M059J (cell line): ENCODE measurements around the gene NACC2. TPM values are rescaled to one million over a fixed set of nuclear protein-coding genes. Genes with fewer than 3 reads are reported as not detected.
"Not testable (repeated sequence)": the region's sequence is repeated elsewhere in the genome, so short reads cannot be mapped to it uniquely, and the experiment has no call there.

Source experiments
- DNase-seq: peaks from one replicate; pipeline ENCODE4 v3.0.0-alpha.2; 2012; ENCODE audit warnings: low read depth
- total RNA-seq: library from RNA; depleted of rRNA; stranded (reverse); fragments of >200 nt; shearing (Covaris generic); gene quantifications from 2 replicates; pipeline ENCODE4 v1.2.3, GENCODE V29; 2014

The NACC2 gene
- total RNA-seq, 1 experiment from 2014 or later: 9.8 TPM

DNA sequence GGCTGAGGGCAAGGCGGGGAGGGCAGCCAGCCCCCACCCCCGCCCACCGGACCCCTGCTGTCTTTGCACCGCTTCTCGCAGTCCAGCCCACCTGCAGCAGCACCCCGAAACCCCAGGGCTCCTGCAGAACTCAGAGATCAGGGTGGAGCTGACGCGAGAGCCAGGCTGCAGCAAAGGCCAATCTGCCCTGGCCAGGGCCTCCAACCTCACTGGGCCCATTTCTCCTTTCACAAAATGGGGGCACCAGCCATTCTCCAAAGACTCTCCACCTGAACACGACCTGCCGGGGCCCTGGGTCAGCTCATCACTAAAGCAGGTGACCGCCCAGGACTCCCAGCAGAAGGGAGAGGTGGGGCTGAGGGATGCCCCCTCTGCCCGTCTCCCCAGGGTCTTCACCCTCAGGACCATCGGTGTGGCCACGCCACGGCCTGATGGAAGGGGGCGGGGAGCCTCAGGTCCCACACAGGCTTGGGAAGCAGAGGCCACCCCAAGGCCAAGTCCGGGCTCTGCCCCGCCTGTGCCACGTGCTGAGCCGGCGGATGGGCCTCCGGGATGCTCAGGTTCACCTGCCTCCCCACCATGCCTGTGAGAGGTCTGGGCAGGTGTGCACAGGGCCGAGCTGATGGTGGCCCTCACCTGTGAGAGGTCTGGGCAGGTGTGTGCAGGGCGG is 13.1 kb downstream of the NACC2 start:
- no peak for DNase-seq

DNA sequence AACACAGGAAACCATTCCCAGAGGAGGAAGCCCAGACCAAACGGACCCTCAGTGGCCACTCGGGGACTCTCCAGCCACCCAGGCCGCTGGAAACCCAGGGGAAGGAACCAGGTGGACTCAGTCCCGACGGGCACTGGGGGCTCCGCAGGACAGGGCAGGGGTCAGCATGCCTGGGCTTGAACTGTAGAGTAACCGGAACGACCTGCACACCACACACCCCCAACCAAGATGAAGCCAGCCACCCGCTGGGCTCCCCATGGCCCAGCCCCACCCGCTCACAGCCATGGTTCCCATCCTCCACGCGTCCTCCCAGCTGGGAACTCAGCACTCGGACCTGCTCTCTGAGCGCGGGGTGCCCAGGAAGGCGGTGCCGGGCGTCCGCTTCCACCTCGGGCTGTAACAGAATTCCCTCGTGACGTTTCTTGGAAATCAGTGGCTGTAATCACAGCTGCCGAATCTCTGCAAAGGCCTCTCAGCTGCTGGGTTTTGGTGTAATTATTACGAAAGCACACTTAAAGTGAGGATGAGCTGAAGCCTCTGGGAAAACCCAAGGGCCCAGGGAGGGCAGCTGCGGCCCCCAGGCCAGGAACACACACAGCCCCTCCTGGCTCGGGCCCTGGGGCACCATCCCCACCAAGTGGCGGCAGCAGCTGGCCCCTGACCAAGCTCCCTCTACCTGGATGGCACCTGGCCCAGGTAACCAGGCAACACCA is 13.8 kb downstream of the NACC2 start:
- no peak for DNase-seq

DNA sequence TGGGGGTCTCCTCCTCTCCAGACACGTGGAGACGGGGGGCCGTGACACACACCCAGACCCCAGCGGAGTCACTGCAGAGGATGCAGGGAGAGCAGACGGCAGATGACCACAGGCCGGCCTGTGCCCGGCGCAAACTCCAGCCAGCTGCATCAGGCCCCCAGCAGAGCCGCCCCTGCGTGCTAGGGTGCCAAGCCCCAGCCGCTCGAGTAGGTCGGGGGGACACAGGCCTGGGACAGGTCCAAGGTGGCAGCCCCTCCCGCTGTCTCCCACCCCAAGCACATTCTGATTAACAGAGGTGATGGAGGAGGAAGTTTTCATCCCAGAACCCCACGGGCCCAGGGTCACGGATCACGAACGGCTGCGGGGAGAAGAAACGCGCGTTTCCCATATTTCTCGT is 14.4 kb downstream of the NACC2 start:
- DNase-seq: no peak

DNA sequence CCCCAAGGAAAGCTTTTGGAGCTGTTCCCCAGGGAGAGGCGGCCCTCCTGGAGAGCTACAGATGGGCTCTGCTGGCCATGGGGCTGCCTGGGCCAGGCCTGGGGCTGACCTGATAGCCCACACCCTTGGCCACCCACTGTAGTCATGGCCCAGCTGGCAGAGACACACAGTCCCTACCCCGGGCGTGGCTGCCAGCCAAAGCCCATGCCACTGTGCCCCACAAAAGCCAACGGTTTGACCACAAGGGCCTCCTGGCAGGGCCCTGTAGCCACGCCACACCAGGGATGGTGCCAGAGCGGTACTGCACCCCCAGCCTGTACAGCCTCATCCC is 15.2 kb downstream of the NACC2 start:
- DNase-seq: peak; percentile 36

DNA sequence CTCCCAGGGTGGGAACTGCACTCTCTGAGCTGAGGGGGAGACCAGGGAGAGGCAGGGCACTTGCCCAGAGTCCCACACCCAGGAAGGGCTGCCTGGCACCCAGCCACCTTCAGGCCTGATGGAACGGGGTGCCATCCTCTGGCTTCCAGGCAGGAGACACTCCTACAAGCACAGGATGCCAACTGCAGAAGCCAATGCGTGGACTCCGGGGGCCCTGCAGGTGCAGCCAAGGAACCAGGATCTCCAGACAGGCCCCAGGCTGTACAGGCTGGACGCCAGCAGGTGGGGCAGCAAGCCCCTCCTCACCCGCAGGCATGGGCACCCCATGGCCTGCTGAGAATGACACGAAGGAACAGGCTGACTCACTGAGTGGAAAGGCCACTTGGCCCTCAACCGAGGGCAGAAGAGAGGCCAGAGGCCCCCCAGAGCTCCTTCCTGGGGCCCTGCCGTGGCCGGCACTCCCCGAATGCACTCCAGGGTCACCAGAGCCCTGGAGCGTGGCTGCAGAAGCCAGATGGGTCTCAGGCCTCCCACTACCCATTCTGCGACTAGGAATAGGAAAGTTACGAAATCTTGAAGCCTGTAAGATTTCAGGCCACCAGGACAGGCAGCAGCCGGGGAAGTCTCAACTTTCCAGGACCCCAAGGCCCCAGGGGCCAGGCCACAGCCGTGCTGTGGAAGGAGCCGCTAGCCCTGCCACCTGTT is 15.7 kb downstream of the NACC2 start:
- DNase-seq: peak; percentile 13

DNA sequence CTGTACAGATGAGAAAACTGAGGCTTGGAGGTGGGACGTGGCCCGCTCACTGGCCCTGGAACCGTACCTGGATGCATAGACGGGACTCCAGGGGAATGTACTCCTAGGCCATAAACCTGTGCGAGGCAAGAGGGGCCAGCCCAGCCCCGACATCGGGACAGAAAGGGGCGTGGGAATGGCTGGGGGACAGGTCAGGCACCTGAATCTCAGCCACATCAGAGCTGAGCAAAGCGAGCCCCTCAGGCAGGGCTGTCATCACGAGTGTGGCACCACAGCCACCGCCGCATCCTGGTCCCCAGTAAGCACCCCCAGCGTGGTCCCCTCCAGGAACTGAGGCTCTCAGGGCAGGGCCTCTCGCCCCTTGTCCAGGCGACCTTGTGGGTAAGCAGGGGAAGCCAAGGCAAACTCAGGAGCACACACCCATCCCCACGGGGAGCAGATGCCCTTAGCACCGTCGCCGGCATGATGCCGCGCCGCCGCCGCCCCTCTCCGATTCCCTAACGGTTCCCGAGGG is 16.5 kb downstream of the NACC2 start:
- DNase-seq: no peak

DNA sequence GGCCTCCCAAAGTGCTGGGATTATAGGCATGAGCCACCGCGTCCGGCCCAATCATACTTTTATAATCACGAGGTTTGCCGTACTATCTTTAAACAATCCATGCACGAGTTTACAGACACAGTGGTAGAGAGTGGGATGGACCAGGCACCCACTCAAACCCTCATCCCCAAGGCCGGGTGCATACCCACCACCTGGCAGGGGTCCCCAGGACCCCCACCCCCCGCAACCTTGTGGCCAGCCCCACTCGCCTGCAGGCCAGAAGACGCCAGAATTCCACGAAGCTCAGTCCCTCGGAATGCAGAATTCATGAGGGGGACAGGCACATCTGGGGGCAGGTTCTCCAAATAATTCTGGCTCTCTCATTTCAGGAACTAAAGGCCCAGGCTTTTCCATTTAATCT is 17.1 kb downstream of the NACC2 start:
- DNase-seq: no peak

DNA sequence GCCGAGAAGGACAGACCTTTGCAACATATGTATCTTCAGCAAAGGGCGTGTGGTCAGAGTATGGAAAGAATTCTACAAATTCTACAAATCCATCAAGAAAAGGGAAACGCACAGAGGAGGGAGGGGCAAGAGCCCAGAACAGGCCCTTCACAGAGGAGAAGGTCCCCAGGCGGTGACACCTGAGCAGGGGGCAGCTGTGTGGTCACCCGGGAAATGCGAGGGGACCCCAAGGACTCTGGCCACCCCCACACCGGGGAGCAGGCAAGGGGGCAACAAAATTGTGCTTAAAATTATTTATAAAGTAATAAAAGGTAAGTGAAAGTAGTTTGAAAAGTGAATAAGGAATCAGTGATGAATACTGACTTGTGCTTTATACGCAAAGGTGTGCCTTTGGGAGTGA is 17.6 kb downstream of the NACC2 start:
- no peak for DNase-seq

DNA sequence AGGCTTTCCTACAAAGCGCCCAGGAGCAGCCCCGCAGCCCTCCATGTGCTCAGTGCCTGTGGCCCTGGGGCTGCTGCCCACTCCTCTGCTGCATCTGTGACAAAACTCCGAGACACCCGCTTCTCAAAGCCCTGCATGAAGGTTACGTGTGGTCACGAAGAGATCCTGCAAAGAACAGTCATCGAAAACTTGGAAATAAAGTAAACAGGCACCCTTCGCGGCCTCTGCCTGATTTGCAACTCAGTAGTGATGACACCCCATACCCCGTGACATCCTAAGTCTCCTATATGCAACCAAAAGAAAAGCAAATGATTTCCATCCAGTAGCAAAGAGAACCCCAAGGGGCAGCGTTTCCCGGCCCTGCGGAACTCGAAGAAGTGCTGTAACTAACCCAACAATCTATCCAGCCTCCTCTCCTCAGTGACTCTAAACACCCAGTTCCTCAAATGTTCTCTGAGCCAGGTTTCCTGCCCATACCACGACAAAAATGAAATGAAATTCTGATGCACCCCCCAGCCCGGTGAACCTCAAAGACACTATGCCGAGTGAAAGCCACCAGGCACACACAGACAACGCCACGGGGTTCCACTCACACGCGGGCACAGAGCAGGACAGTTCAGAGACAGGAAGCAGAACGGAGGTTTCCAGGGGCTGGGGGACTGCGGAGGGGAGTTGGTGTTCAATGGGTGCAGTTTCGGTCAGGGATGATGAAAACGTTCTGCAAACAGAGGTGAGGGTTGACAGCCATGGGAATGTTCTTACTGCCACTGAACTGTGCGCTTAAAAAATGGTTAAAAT is 19.0 kb downstream of the NACC2 start:
- no peak for DNase-seq

DNA sequence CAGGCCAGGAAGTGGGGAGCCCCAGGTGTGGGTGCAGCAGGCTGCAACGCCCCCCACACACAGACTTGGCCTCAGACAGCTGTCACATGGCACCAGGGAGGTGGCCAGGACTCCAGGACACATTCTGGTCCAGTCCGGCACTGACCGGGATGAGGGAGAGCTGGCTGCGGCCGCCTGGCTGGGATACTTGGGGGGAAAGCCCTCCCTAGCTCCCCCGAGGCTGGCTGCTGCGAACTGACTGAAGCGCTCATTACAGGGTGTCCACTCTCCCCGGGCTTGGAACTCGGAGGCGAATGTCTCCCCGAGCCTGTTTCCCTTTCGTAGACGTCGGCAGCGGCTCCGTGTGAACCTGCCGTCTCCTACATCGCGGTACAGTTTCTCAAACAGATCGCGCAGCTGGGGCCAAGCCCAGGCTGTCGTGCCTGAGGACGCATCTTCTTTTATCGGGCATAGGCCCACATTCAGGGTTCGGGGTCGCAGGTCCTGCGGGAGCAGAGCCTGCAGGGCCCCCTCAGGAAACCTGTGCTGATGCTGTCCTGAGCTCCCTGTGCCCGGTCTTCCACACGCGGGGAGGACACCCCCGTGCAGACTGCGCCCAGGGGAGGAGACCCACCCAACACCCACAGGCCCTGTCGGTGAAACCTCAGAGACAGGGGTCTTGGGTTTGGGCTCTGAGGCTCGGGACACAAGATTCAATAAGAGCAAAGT is 19.8 kb downstream of the NACC2 start:
- no peak for DNase-seq

DNA sequence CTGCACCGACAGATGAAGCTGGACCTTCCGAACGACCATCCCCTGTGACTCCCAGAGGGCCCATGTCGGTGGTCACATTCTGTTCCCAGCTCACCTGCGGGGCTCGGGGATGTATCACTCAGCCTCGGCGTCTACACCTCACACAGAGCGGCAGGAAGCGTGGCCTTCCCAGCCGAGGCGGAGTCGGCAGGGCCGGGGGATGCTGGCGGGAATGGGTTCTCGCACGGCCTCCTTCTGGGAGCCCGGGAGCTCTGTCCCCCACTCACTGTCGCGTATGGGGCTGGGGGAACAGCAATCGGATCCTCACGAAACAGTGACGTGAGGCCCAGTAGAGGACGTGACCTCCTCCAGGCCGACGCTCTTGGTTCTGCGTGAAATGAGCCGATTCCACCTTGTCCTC is 20.4 kb downstream of the NACC2 start:
- no peak for DNase-seq

DNA sequence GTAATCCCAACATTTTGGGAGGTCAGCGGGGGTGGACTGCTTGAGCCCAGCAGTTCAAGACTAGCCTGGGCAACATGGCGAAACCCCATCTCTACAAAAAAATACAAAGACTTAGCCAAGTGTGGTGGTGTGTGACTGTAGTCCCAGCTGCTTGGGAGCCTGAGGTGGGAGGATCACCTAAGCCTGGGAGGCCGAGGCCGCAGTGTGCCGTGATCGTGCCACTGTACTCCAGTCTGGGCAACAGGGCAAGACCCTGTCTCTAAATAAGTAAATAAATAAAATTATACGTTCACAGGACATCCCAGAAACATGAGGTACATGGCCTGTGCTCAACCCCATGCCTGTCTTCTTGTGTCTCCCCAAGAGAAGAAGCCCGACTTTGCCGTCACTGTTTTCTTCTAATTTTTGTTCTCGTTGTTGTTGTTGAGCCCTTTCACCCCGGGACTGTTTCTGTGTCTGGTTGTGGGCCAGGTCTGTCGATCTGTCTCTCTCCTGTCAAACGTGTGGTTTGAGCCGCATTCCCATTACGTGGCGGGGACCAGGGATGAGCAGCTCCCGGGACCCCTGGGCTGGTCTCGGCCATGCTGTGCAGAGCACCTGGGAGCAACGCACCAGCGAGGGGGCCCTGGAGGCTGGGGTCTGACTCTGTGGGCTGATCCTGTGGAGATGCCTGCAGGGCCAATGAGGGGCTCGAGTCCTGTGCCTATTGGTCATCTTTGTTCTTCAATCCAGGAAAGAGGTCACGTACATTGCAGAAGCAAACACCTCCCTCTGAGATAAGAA is 32.2 kb downstream of the NACC2 start:
- DNase-seq: no peak

DNA sequence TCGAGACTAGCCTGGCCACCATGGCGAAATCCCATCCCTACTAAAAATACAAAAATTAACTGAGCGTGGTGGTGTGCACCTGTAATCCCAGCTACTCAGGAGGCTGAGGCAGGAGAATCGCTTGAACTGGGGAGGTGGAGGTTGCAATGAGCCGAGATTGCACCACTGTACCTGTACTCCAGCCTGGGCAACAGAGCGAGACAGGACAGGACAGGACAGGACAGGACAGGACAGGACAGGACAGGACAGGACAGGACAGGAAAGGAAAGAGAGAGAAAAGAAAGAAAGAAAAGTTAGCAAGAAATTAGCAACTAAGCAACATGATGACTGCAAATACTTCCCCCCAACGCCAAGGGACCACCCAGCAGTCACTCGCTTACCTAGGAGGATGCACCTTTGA is 33.2 kb downstream of the NACC2 start:
- DNase-seq: not testable (repeated sequence)

DNA sequence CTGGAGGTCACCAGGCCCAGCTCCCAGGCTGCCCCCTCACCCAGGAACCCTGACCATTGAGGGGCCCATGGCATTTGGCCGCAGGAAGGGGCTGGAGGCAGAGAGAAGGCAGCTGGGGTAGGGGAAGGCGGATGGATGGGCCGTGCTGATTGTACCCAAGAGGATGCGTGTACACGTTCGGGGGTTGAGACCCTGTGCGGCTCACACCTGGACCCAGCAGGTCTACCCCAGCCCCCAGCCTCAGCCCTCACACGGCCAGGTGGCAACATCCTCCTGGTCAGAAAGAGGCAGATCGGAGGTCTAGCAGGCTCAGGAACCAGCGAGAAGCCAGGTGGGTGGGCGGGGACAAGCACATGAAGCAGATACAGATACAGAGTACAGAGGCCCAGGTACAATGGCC is 33.7 kb downstream of the NACC2 start:
- no peak for DNase-seq

DNA sequence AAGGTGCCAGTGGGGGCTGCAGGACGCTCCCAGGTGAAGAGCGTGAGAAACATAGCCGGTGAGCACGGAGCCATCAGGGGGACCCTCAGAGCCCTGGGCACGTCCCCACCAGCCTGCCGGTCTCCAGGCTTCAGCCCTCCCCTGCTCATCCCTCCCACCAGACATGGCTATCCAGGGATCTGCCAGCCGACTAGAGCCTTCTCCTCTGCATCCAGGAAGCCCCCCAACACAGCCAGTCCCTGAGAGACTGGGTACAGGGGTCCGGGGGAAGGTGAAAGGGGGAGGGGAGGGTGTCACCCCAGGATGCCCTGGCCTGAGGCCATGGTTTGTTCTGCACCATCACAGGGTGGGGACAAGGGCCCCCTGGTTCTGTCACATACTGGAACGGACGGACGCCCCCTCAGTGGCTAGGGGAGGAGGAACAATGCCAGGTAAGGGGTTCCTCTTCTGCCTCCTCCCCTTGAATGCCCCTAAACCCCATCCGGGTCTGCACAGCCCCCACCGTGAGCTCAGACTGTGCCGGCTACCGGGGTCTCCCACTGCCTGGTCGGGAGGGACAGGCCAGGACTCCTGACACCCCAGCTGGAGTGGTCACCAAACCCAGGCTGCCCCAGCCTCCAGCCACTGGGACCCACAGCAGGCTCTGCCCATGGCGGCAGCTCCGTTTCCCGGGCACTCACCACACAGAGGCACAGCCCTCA is 34.3 kb downstream of the NACC2 start:
- no peak for DNase-seq

DNA sequence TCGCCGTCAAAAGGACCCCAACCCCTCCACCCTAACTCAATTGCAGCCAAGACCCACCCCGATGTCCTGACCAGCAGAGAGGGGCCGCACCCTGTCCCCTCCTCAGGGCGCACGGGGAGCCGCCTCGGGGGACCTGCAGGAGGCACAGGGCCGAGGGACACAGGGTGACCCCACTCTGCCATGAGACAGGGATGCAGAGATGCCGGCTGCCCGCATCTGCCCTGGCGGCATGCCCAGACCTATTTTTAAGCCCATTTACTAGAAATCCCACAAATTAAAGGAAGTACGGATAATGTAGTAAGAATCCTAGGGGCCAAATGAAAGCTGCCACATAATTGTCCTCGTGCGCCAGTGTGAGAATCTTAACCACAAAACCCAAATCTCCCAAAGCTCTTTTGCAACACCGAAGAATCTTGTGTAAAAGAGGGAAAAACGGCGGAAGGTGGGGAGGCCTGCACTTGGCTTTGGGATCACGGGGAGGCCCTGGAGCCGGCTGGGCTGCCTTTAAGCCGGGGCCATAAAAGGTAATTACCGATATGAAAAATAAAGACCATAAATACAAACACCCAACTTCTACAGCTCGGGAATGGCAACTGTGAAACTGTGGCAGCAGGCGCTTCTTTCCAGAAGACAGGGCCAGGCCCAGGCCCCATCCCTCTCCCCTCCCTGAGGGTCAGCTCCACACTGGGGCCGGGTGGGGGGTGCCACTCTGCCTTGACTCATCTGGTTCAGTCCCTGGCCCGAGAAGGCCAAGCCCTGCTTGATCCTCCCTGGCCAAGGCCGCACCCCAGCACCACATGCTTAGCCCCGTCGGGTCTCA is 35.0 kb downstream of the NACC2 start:
- peak; percentile 91 for DNase-seq

DNA sequence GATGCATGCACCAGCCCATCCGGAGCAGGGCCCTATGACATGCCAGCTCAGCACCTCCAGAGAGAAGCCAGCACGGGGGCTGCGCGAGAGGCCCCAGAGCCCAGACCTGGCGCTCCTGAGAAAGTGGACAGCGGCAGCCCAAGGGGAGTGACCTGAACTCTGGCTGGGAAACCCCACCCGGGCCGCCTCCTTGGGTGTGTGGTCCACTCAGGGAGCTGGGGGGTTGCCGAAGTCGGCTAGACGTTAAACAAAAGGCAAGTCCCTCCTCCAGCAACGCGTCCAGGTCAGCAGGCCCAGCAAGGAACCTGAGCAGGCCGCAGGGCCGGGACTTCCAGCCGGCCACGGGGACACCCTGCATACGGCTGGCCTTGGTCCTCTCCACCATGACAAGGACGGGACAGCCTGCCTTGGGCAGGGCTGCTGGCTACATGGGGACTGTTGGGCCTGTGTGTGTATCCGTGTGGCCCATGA is 35.7 kb downstream of the NACC2 start:
- no peak for DNase-seq

DNA sequence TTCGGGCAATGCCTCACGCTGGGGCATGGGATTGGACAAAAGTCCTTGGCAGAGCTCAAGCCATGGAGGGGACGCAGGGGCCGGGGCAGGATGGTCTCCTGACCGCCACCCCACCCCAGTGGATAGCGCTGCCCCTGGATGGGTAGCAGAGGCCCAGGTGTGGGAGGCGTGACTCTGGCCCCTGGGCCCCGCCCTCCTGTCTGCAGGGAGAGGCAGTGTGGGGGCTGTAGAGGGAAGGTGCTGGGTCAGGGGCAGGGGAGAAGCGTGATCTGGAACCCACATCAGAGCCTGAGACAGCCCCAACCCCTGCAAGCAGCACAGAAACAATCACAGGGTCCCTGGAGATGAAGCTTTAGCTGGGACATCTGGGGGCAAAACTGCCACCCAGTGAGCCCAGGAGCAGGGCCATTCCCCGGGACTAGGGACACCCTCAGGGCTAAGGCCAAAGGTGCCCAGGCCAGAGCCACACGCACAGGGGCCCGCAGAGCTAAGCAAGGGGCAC is 36.2 kb downstream of the NACC2 start:
- DNase-seq: no peak

DNA sequence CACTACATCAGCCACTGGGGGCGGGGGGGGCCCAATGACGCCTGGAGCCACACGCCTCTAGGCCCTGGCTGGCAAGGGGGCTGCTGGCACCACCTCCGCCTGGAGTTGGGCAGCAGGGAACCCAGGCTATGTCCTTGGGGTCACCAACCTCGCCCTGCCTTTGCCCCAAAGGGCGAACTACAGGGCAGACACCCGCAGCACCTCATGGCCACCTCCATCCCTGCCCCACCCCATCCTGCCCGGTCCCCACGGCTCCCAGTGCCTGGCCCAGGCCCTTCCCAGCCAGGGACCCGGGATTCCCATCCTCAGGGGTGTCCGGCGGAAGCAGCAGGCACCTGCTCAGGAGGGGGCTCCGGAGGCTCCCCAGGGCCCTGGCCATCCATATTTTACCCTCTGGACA is 37.0 kb downstream of the NACC2 start:
- no peak for DNase-seq
